Esophagus muscularis mucosa (tissue), 3 donors: ENCODE data around the gene MRPL54.

Experiments
- CTCF ChIP-seq, 3 experiments: fragments of 200-600 bp in 2 of 3; fragments of 450-650 bp in 1 of 3; sonication (generic) in 2 of 3; IDR thresholded peaks; one replicate each; pipeline ENCODE4 v1.5.1; 2017 to 2019; ENCODE audit warnings: antibody characterized with exemption in 3 of 3, mild to moderate bottlenecking in 2 of 3, moderate library complexity in 1 of 3
- EP300 ChIP-seq: sonication (generic); formaldehyde crosslinking; IDR thresholded peaks from one replicate; pipeline ENCODE4 v1.6.1; 2017; ENCODE audit warnings: antibody characterized with exemption

- no peak for TF ChIP-seq CTCF (IDR thresholded peaks at IDR 0.05)
- TF ChIP-seq EP300: no peak
Measured at GRCh38 chr19:3733549-3734309, 28.8 kb upstream of the MRPL54 start.
